Measurements from ENCODE around the gene TYK2. TPM values are rescaled to one million over a fixed set of nuclear protein-coding genes. Genes with fewer than 3 reads are reported as not detected.
A peak's percentile ranks its signal among the peaks of the same experiment; 100 is the strongest.
"Not testable (repeated sequence)": the region's sequence is repeated elsewhere in the genome, so short reads cannot be mapped to it uniquely, and the experiment has no call there.

Gene TYK2
- total RNA-seq, 2 donors from 2014 or later, result 57.3 to 59.3 TPM

DNA sequence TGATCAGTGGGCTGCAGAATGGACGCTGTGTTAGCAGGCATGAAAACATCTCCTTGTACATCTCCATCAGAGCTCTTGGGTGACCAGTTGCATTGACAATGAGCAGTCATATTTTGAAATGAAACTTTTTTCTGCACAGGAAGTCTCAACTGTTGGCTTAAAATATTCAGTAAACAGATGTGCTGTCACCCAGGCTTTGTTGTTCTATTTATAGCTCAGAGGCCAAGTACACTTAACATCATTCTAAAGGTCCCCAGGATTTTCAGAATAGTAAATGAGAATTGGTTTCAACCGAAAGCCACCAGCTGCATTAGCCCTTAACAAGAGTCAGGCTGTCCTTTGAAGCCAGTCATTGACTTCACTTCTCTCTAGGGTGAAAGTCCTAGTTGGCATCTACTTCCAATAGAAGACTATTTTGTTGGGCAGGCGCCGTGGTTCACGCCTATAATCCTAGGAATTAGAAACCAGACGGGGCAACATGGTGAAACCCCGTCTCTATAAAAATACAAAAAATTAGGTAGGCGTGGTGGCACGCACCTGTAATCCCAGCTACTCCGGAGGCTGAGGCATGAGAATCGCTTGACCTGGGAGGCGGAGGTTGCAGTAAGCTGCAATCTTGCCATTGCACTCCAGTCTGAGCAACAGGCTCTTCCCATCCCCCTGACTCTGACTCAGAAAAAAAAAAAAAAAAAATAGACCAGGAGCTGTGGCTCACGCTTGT lies 32.0 kb upstream of the TYK2 start:
- intact Hi-C loops (cut with DNase I), result no loop called here
- ATAC-seq, result no peak
- no peak for DNase-seq

DNA sequence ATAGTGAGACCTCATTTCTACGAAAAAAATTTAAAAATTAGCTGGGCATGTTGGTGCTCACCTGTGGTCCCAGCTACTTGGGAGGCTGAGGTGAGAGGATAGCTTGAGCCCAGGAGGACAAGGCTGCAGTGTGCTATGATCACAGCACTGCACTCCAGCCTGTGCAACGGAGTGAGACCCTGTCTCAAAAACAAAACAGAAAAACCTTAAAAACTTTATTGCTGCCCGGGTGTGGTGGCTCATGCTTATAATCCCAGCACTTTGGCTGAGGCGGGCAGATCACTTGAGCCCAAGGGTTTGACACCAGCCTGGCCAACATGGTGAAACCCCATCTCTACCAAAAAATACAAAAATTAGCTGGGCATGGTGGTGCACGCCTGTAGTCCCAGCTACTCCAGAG lies 30.9 kb upstream of the TYK2 start:
- DNase-seq; ATAC-seq; intact Hi-C loops (cut with DNase I): not testable (repeated sequence)

GRCh38 chr19:10408511-10409283 lies 28.3 kb upstream of the TYK2 start:
- intact Hi-C loops (cut with DNase I), result no loop called here
- ATAC-seq, result peak in 1 of 2 donors; percentile 24
- no peak for DNase-seq

DNA sequence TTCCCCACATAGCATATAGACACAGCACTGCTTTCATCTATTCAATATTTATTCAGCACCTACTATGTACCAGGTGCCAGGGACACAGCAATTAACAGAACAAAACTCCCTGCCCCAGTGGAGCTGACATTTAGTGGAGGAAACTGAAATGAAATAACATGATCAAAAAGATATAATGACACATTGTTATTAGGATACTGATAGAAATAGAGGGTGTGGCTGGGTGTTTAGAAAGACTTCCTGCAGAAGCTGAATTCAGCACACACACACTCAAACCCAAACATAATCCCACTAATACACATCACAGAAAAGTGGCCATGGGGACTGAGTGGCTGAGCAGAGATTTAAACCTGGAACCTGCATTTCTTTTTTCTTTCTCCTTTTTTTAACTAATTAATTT lies 26.7 kb upstream of the TYK2 start:
- DNase-seq (no peak), ATAC-seq (no peak)
- intact Hi-C loops (cut with DNase I), result no loop called here

DNA sequence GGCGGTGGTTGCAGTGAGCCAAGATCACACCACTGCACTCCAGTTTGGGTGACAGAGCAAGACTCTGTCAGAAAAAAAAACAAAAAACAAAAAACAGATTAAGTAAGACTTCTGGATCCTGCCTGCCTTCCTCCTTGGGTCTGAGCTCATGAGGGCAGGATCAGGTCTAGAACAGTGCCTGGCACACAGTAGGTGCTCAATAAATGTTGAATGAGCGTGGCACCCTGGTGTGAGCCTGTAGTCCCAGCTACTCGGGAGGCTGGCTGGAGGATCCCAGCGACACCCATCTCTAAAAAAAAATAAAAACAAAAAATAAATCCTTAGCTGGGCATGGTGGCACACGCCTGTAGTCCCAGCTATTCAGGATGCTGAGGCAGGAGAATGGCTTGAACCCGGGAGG lies 25.8 kb upstream of the TYK2 start:
- intact Hi-C loops (cut with DNase I), result no loop called here
- ATAC-seq (no peak), DNase-seq (no peak)

- DNase-seq (no peak), ATAC-seq (no peak)
- intact Hi-C loops (cut with DNase I), result loop anchor here in 1 of 2 donors (2.0 kb wide), 1 partner anchor 18 kb away; no protein-coding TSS in a partner anchor
Observed at GRCh38 chr19:10404888-10405820, 24.8 kb upstream of the TYK2 start.

DNA sequence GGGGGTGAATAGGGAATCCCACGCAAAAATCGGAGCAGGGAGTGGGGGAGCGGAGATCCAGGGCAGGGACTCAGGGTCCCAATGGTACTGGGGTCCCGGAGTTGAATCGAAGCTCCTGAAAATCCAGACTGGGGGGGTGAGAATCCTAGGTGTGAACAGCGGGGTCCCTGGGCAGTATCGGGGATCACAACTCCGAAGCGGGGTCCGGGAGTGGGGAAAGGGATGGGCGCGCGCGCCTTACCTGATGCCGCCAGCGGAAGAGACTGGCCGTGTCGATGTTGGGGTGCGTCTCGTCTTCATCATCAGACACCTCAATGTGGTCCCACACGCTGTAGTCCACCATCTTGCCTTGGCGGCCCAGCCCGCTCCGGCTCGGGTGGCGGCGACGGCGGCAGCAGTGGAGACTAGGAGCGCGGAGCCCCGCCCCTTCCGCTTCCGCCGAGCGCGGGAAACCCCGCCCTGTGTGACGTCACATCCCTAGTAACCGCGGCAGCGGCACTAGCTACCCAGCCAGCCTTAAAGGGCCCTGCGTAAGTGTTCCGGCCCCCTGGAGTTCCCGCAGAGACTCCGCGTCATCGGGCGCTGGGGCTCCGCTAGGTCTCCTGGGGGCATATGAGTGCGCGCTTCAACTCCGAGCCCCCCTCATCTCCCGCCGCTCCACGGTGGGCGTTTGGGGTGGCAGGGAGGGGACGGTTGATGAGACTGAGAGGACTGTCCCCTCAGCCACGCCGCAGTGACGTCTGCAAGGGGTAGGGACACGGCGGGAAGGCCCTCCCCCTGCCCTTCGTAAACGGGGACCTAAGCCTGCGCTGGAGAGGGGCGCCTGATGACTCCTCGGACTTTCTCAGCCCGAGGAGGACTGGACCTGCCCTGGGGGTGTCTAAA lies 23.0 kb upstream of the TYK2 start, which contains the start of gene CDC37:
Gene CDC37 (minus strand): TSS at position 406 of the 885 bp plus-strand sequence. CDS start 63 bp downstream, at position 343.
- ATAC-seq, result peak; percentile 96 to 97
- DNase-seq, result peak; percentile 97
- intact Hi-C loops (cut with DNase I), result loop anchor here in 1 of 2 donors (2.0 kb wide), 1 partner anchor 19 kb away; no protein-coding TSS in a partner anchor

GRCh38 chr19:10402441-10403038 lies 22.2 kb upstream of the TYK2 start:
- ATAC-seq (no peak), DNase-seq (peak; percentile 72)
- intact Hi-C loops (cut with DNase I), result no loop called here

DNA sequence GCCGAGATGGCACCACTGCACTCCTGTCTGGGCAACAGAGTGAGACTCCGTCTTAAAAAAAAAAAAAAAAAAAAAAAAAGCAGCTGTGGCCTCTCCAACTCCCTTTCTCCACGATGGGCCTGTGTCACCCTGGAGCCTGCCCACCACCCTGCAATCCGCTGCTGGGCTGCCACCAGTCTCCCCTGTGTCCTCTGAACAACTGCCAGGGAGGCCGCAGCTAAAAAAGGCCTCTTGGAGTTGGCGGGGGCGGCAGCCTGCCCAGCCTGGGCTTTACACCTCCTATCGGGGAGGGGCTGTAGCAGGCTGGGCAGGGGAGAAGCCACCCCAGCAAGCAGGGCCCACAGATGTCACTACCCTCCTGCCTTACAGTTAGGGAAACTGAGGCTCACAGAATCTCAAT lies 19.5 kb upstream of the TYK2 start:
- ATAC-seq (peak in 1 of 2 donors; percentile 1), DNase-seq (peak; percentile 62)
- intact Hi-C loops (cut with DNase I), result no loop called here

DNA sequence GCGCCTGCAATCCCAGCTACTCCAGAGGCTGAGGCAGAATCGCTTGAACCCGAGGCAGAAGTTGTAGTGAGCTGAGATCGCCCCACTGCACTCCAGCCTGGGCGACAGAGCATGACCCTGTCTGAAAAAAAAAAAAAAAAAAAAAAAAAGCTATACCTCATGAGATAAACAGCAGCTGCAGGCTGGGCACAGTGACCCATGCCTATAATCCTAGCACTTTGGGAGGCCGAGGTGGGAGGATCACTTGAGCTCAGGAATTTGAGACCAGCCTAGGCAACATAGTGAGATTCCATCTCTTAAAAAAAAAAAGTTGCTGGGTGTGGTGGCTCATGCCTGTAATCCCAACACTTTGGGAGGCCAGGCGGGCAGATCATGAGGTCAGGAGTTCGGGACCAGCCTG lies 19.0 kb upstream of the TYK2 start:
- intact Hi-C loops (cut with DNase I); ATAC-seq; DNase-seq: not testable (repeated sequence)

- ATAC-seq (no peak), DNase-seq (no peak)
- intact Hi-C loops (cut with DNase I), result no loop called here
Observed at GRCh38 chr19:10398819-10399218, 18.4 kb upstream of the TYK2 start.

DNA sequence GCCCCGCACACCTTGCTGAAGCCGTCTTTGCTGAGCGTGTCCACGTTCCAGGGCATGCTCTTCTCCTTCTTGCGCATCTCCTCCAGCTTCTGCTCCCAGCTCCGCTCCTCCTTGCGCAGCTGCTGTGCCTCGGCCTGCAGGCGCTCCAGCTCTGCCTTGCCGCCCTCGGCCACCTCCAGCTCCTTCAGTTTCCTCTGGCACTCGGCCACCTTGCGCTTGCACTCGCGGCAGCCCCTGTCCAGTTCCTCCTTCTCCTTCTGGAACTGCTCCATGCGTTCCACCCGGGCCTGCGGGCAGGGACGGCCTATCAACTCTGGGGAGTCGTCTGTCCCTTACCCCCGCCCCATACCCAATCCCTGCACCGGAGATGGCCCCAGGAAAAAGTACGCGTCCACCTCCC lies 15.5 kb upstream of the TYK2 start:
- intact Hi-C loops (cut with DNase I), result no loop called here
- no peak for DNase-seq
- no peak for ATAC-seq

GRCh38 chr19:10395436-10395835 lies 15.1 kb upstream of the TYK2 start:
- ATAC-seq, result no peak
- no peak for DNase-seq
- intact Hi-C loops (cut with DNase I), result no loop called here

DNA sequence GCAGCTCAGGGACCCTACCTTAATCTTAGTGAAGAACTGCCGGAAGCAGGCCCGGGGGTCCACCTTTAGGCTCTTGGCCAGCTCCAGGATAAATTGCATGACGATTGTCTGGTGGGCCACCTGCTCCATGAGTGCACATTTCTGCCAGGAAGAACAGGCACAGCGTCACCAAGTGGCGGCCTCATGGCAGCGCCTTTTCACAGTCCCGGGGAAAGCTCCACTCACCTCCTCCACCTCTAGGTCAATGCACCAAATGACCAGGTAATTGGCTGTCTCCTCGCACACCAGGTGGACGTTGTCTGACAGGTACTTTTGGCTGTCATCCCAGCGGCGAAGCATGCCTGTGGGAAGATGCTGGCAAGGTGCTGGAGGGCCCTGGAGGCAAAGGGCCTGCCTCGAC lies 14.6 kb upstream of the TYK2 start:
- intact Hi-C loops (cut with DNase I), result no loop called here
- no peak for ATAC-seq
- no peak for DNase-seq

DNA sequence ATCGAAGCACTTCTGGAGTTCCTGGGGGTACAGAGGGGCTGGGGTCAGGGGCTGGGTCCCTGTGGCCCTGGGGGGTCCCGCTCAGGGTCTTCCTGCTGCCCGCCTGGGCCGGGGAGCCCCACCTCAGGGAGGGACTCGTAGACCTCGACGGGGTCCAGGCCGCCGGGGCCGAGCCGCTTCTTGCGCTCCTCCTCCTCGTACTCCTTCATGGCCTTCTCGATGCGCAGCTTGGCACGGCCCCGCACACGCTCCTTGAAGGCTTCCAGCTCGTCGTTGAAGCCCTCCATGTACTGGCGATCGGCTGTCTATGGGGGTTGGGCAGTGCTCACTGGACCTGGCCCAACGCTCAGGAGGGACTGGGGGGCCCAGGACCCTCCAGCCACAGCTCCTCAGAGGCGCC lies 12.8 kb upstream of the TYK2 start:
- ATAC-seq (no peak), DNase-seq (no peak)
- intact Hi-C loops (cut with DNase I), result no loop called here

DNA sequence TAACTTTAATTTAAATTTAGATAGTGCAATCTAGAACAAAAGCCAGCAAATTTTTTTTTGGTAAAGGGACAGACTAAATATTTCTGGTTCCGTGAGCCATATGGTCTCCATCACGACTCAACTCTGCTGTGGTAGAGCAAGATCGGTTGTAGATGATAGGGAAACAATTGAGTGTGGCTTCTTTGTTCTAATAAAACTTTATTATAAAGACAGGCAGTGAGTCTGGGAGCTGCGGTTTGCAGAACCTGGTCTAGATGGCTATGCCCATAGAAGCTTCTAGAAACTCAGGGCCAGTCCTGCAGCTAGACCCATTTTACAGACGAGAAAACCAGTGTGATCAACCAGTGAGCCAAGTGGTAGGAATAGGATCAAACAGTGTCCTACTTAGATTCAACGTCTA lies 11.7 kb upstream of the TYK2 start:
- intact Hi-C loops (cut with DNase I), result no loop called here
- no peak for DNase-seq
- no peak for ATAC-seq

- ATAC-seq, result peak; percentile 65 to 72
- intact Hi-C loops (cut with DNase I), result no loop called here
- DNase-seq, result peak; percentile 65
Observed at GRCh38 chr19:10390652-10391286, 10.4 kb upstream of the TYK2 start.
